Caco-2 (cell line): Measurements from ENCODE around the gene FHIP1B. TPM values are rescaled to one million over a fixed set of nuclear protein-coding genes. Genes with fewer than 3 reads are reported as not detected.
A peak's percentile ranks its signal among the peaks of the same experiment; 100 is the strongest.
"Not testable (repeated sequence)": the region's sequence is repeated elsewhere in the genome, so short reads cannot be mapped to it uniquely, and the experiment has no call there.

Experiments
- Bru-seq: library from RNA; stranded (reverse); fragments of 400-500 nt; gene quantifications from one replicate; lab custom pipeline; 2021; lab: Mats Ljungman, UMichigan
- BruChase-seq, 2 experiments: library from RNA; stranded (reverse); fragments of 400-500 nt; gene quantifications; one replicate each; lab custom pipeline; 2021; lab: Mats Ljungman, UMichigan
- BruUV-seq: library from RNA; stranded (reverse); fragments of 400-500 nt; replicated peaks from 2 replicates; lab custom pipeline; 2021; lab: Mats Ljungman, UMichigan
- CTCF ChIA-PET: fragments of 300-600 bp; sonication (Branson Sonifier 250); formaldehyde crosslinking; loops from one replicate; lab custom pipeline; 2022; ENCODE audit warnings: antibody characterized with exemption; lab: Charles Lee
- POLR2A ChIA-PET: fragments of 300-600 bp; sonication (Branson Sonifier 250); formaldehyde crosslinking; loops from one replicate; lab custom pipeline; 2022; ENCODE audit warnings: antibody characterized with exemption; lab: Charles Lee
- DNase-seq, 2 experiments: peaks; one replicate each; pipeline versions ENCODE4 v3.0.0 to v3.0.0-alpha.2; 2020 to 2022
- H3K27me3 ChIP-seq: replicated peaks from 2 replicates; pipeline ENCODE4 v1.6.0; 2011; ENCODE audit warnings: low read length; ENCODE audit not compliant: control insufficient read depth, insufficient read depth
- H3K36me3 ChIP-seq: 2 replicates; pipeline ENCODE4 v1.5.1; 2011; ENCODE audit warnings: low read length; ENCODE audit not compliant: control insufficient read depth, insufficient read depth
- H3K4me1 ChIP-seq: fragments of 250-450 bp; sonication (Bioruptor Pico); 2 replicates; pipeline ENCODE4 v1.5.1; 2020; ENCODE audit warnings: mild to moderate bottlenecking
- H3K4me3 ChIP-seq: 2 replicates; pipeline ENCODE4 v1.5.1; 2011; ENCODE audit warnings: low read depth, mild to moderate bottlenecking, control low read depth, low read length
- H3K9me3 ChIP-seq: fragments of 250-450 bp; sonication (Bioruptor Pico); 2 replicates; pipeline ENCODE4 v1.5.1; 2020; ENCODE audit warnings: mild to moderate bottlenecking, moderate library complexity
- H3K27ac Mint-ChIP-seq: one replicate; pipeline ENCODE4 v1.8.0; 2022; ENCODE audit warnings: mixed read lengths; ENCODE audit not compliant: unreplicated experiment
- H3K27me3 Mint-ChIP-seq: one replicate; pipeline ENCODE4 v1.8.0; 2022; ENCODE audit warnings: mixed read lengths; ENCODE audit not compliant: insufficient read depth, unreplicated experiment
- H3K36me3 Mint-ChIP-seq: one replicate; pipeline ENCODE4 v1.8.0; 2022; ENCODE audit warnings: mild to moderate bottlenecking, mixed read lengths; ENCODE audit not compliant: insufficient read depth, unreplicated experiment
- H3K4me1 Mint-ChIP-seq: one replicate; pipeline ENCODE4 v1.8.0; 2022; ENCODE audit warnings: low read depth, mixed read lengths; ENCODE audit not compliant: unreplicated experiment
- H3K4me3 Mint-ChIP-seq: one replicate; pipeline ENCODE4 v1.8.0; 2022; ENCODE audit warnings: mild to moderate bottlenecking, moderate library complexity, mixed read lengths; ENCODE audit not compliant: unreplicated experiment
- H3K9me3 Mint-ChIP-seq: one replicate; pipeline ENCODE4 v1.8.0; 2022; ENCODE audit warnings: mixed read lengths; ENCODE audit not compliant: unreplicated experiment
- CTCF ChIP-seq, 2 experiments: fragments of 200-600 bp in 1 of 2; IDR thresholded peaks; 1 replicate in 1 of 2; 2 replicates in 1 of 2; pipeline versions ENCODE4 v1.5.1 to v1.8.0; 2011 to 2022; ENCODE audit warnings: antibody characterized with exemption in 1 of 2, control low read depth in 1 of 2, inconsistent platforms in 1 of 2, low read depth in 1 of 2, low read length in 1 of 2, mild to moderate bottlenecking in 1 of 2, moderate library complexity in 1 of 2; ENCODE audit not compliant: insufficient read depth in 1 of 2, severe bottlenecking in 1 of 2, unreplicated experiment in 1 of 2
- intact Hi-C: fragments of 100-400 bp; cut with micrococcal nuclease; formaldehyde crosslinking; loops from one replicate; pipeline ENCODE4 v1.10.0; 2022; ENCODE audit not compliant: unreplicated experiment
- long read RNA-seq: library from polyadenylated mRNA; stranded (forward); transcript quantifications from one replicate; pipeline ENCODE4 v2.0.0, GENCODE V29; 2022
- total RNA-seq: library from RNA; stranded (reverse); gene quantifications from 2 replicates; pipeline ENCODE4 v1.2.3, GENCODE V29; 2022

Gene FHIP1B
- 26.8 and 27.8 TPM in 2 replicates for total RNA-seq
- Bru-seq, nascent RNA, result percentile 81 among the genes with signal in this experiment
- percentile 79 among the genes with signal in this experiment for BruChase-seq, experiment 1, labeled RNA remaining after a 2-hour chase
- percentile 68 among the genes with signal in this experiment for BruChase-seq, experiment 2, labeled RNA remaining after a 6-hour chase
- long read RNA-seq, transcript FAM160A2-202 (12 exons, 3,354 nt), result major isoform, 11 of 41 reads
- long read RNA-seq, transcript FAM160A2-204 (3 exons, 1,309 nt), result minor isoform, 6 of 41 reads
- long read RNA-seq, transcript FAM160A2-201 (12 exons, 3,481 nt), result minor isoform, 8 of 41 reads
- long read RNA-seq, partial matches to known transcripts, result 2 of 41 reads
- long read RNA-seq, other reads (novel, unspliced or antisense), result 14 of 41 reads

DNA sequence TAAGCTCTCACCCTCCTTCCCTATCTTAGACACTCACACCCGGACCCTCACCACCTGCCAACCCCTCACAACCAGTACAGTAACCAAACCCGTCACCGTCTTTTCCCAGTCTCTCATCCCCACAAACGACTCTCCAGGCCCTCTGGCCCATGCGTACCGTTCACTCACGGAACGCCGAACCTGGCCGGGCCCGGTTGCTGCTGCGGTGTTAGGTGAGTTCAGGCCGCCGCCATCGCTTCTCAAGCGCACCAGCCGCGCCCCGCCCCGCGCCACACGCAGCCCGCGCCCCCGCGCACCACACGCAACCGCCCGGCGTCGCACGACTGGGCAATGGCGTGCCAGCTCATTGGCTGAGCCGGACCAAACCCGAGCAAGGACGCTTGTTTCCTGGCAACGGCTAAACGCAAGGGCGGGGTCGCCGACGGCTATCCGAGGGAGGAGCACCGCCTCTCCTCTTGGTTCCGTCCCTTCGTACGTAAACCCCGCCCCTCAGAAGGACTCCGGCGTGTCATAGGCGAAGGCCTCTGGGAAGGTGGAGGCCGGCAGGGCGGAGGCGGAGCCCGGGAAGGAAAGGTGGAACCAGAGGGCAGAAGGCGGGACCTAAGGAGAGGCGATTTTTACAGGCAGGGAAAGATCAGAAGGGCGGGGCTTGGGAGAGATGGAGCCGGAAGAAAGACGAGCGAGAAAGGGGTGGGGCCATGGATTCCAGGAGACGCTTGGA is at the start of gene FHIP1B:
FHIP1B (minus strand) TSS at position 250 of the 721 bp plus-strand sequence. CDS start 10,120 bp downstream, outside the sequence.
- peaks cover 19% of the 10 kb centered on the region for H3K4me1 Mint-ChIP-seq
- CTCF ChIA-PET, result interaction anchor here (0.6 to 2.5 kb wide), 8 partner anchors 17 to 154 kb away, joined by 3 to 13 read pairs (median 4); no protein-coding TSS in a partner anchor
- peak; percentile 100 for DNase-seq
- intact Hi-C loops, result loop anchor here (1.0 to 10.0 kb wide), 6 partner anchors 14 to 1627 kb away; partner anchors contain the start of genes ARFIP2, TAF10, TIMM10B and TPP1
- no peaks in the 10 kb centered on the region for H3K27me3 ChIP-seq
- peak within 1 kb of the TSS; percentile 89 for H3K4me3 ChIP-seq
- H3K36me3 ChIP-seq, result no peaks in the 10 kb centered on the region
- no peak for TF ChIP-seq CTCF (IDR thresholded peaks at IDR 0.05; ENCODE audit: insufficient read depth in 1 of 2, low read depth in 1 of 2, low read length in 1 of 2, severe bottlenecking in 1 of 2, unreplicated experiment in 1 of 2)
- no peaks in the 10 kb centered on the region for H3K27me3 Mint-ChIP-seq
- BruUV-seq, result no TSS peak
- POLR2A ChIA-PET, result interaction anchor here (0.6 to 1.1 kb wide), 3 partner anchors 111 to 449 kb away, joined by 3 to 4 read pairs (median 3); partner anchors contain the start of gene MRPL17
- H3K27ac Mint-ChIP-seq, result peak within 1 kb of the TSS; percentile 90
- no peaks in the 10 kb centered on the region for H3K9me3 Mint-ChIP-seq
- H3K9me3 ChIP-seq, result no peaks in the 10 kb centered on the region
- peaks cover 7% of the 10 kb centered on the region for H3K36me3 Mint-ChIP-seq
- H3K4me3 Mint-ChIP-seq, result peak within 1 kb of the TSS; percentile 87
- peaks cover 19% of the 10 kb centered on the region for H3K4me1 ChIP-seq

- Mint-ChIP-seq H3K4me1 (peaks cover 57% of the 10 kb centered on the region), H3K36me3 (no peaks in the 10 kb centered on the region), H3K27ac (peak overlapping the region; percentile 31), H3K27me3 (peaks cover 4% of the 10 kb centered on the region), H3K9me3 (no peaks in the 10 kb centered on the region), H3K4me3 (no peak overlapping the region)
- DNase-seq, result no peak
- intact Hi-C loops, result no loop called here
- Histone ChIP-seq H3K4me3 (no peak overlapping the region), H3K36me3 (no peaks in the 10 kb centered on the region), H3K4me1 (peaks cover 39% of the 10 kb centered on the region), H3K27me3 (no peaks in the 10 kb centered on the region), H3K9me3 (no peaks in the 10 kb centered on the region)
- ChIA-PET CTCF (no interaction called here), POLR2A (no interaction called here)
- BruUV-seq, result no TSS peak
- TF ChIP-seq CTCF (IDR thresholded peaks at IDR 0.05; ENCODE audit: insufficient read depth in 1 of 2, low read depth in 1 of 2, low read length in 1 of 2, severe bottlenecking in 1 of 2, unreplicated experiment in 1 of 2), result no peak
Measured at GRCh38 chr11:6283453-6284023, 49.1 kb upstream of the FHIP1B start.

- POLR2A ChIA-PET, H3K27me3 Mint-ChIP-seq, H3K9me3 ChIP-seq, H3K36me3 Mint-ChIP-seq, H3K9me3 Mint-ChIP-seq, H3K27ac Mint-ChIP-seq, H3K4me3 ChIP-seq, BruUV-seq, H3K36me3 ChIP-seq, H3K27me3 ChIP-seq, intact Hi-C loops: not testable (repeated sequence)
- H3K4me1 ChIP-seq, result peaks cover 20% of the 10 kb centered on the region
- CTCF ChIA-PET, result interaction anchor here (0.6 to 1.1 kb wide), 3 partner anchors 18 to 72 kb away, joined by 3 to 6 read pairs (median 3); no protein-coding TSS in a partner anchor
- Mint-ChIP-seq H3K4me1 (peaks cover 47% of the 10 kb centered on the region), H3K4me3 (peak overlapping the region; percentile 25)
- DNase-seq, result peak; percentile 18 to 53
Measured at GRCh38 chr11:6280809-6281208, 46.4 kb upstream of the FHIP1B start.
